Endothelial cell of umbilical vein (primary cell): Measurements from ENCODE around the gene EPB41L4B. TPM values are rescaled to one million over a fixed set of nuclear protein-coding genes. Genes with fewer than 3 reads are reported as not detected.

Experiments
- BruUV-seq: library from RNA; stranded (reverse); fragments of 400-500 nt; replicated peaks from 2 replicates; lab custom pipeline; 2021; lab: Mats Ljungman, UMichigan
- CTCF ChIA-PET: fragments of 300-600, 350-600 bp; sonication (Branson Sonifier 250); formaldehyde crosslinking; loops from one replicate; lab custom pipeline; 2021; ENCODE audit warnings: antibody characterized with exemption, inconsistent platforms; lab: Charles Lee
- POLR2A ChIA-PET: fragments of 300-600, 350-600 bp; sonication (Branson Sonifier 250); formaldehyde crosslinking; loops from one replicate; lab custom pipeline; 2021; ENCODE audit warnings: antibody characterized with exemption, inconsistent platforms; lab: Charles Lee
- DNase-seq: peaks from one replicate; pipeline ENCODE4 v3.0.0-alpha.2; 2011; ENCODE audit warnings: low read depth, low spot score
- FAIRE-seq: peaks from 2 replicates; lab custom pipeline; 2011; peaks lifted over from hg19 to GRCh38; lab: Jason Lieb, UNC
- H2AFZ ChIP-seq: 2 replicates; pipeline ENCODE4 v1.6.0; 2012; ENCODE audit warnings: low read depth, low read length, control low read depth, inconsistent platforms
- H3K27ac ChIP-seq: 2 replicates; pipeline ENCODE4 v1.5.1; 2011; ENCODE audit warnings: low read depth, mild to moderate bottlenecking, control low read depth, low read length, moderate library complexity; ENCODE audit not compliant: insufficient read depth
- H3K27me3 ChIP-seq, 2 experiments: 2 replicates each; pipeline versions ENCODE4 v1.6.0 to v1.6.1; 2011; ENCODE audit warnings: low read length in 2 of 2, mixed read lengths in 1 of 2; ENCODE audit not compliant: control insufficient read depth in 2 of 2, insufficient read depth in 2 of 2
- H3K36me3 ChIP-seq, 2 experiments: 2 replicates in 1 of 2; 3 replicates in 1 of 2; pipeline ENCODE4 v1.5.1; 2011; ENCODE audit warnings: low read length in 2 of 2, mild to moderate bottlenecking in 1 of 2, moderate library complexity in 1 of 2; ENCODE audit not compliant: control insufficient read depth in 2 of 2, insufficient read depth in 2 of 2; ENCODE audit errors: extremely low read depth in 1 of 2
- H3K4me1 ChIP-seq: 3 replicates; pipeline ENCODE4 v1.5.1; 2011; ENCODE audit warnings: mild to moderate bottlenecking, low read length; ENCODE audit not compliant: control insufficient read depth, insufficient read depth; ENCODE audit errors: extremely low read depth
- H3K4me2 ChIP-seq: 2 replicates; pipeline ENCODE4 v1.6.1; 2011; ENCODE audit warnings: low read length, control low read depth, mixed read lengths; ENCODE audit not compliant: insufficient read depth
- H3K4me3 ChIP-seq, 3 experiments: fragments of 200-600 bp in 1 of 3; sonication (generic), shearing (Covaris generic) in 1 of 3; replicated peaks in 1 of 3; 2 replicates each; pipeline ENCODE4 v1.5.1; 2011 to 2016; ENCODE audit warnings: control low read depth in 3 of 3, low read length in 3 of 3, mild to moderate bottlenecking in 2 of 3, inconsistent platforms in 1 of 3, low read depth in 1 of 3, moderate library complexity in 1 of 3; ENCODE audit not compliant: insufficient read depth in 1 of 3
- H3K79me2 ChIP-seq: 2 replicates; pipeline ENCODE4 v1.6.0; 2012; ENCODE audit warnings: low read length, inconsistent platforms; ENCODE audit not compliant: control insufficient read depth, insufficient read depth
- H3K9ac ChIP-seq: replicated peaks from 2 replicates; pipeline ENCODE3; 2011; ENCODE audit warnings: low read length, control low read depth; ENCODE audit not compliant: insufficient read depth; ENCODE audit errors: extremely low read depth
- H3K9me1 ChIP-seq: replicated peaks from 3 replicates; pipeline ENCODE4 v1.6.0; 2011; ENCODE audit warnings: mild to moderate bottlenecking, low read length; ENCODE audit not compliant: control insufficient read depth, insufficient read depth; ENCODE audit errors: extremely low read depth
- H3K9me3 ChIP-seq: replicated peaks from 2 replicates; pipeline ENCODE4 v1.5.1; 2012; ENCODE audit warnings: low read length, inconsistent platforms; ENCODE audit not compliant: control insufficient read depth, insufficient read depth
- H4K20me1 ChIP-seq: replicated peaks from 2 replicates; pipeline ENCODE3; 2011; ENCODE audit warnings: mild to moderate bottlenecking, low read length; ENCODE audit not compliant: control insufficient read depth, insufficient read depth; ENCODE audit errors: extremely low read depth
- EZH2 ChIP-seq: IDR thresholded peaks from 2 replicates; pipeline ENCODE4 v1.6.1; 2012; ENCODE audit warnings: borderline replicate concordance, low read depth, mild to moderate bottlenecking, moderate library complexity, low read length, inconsistent platforms; ENCODE audit not compliant: severe bottlenecking
- FOS ChIP-seq: IDR thresholded peaks from 2 replicates; pipeline ENCODE4 v1.6.1; 2011; ENCODE audit warnings: mild to moderate bottlenecking, low read length, moderate library complexity, borderline replicate concordance; ENCODE audit not compliant: insufficient read depth
- GATA2 ChIP-seq: IDR thresholded peaks from 2 replicates; pipeline ENCODE4 v1.7.0; 2011; ENCODE audit warnings: low read depth, mild to moderate bottlenecking, moderate library complexity, mixed read lengths, low read length; ENCODE audit not compliant: insufficient read length, insufficient read depth
- JUN ChIP-seq: IDR thresholded peaks from 2 replicates; pipeline ENCODE4 v1.6.1; 2011; ENCODE audit warnings: borderline replicate concordance, low read depth; ENCODE audit not compliant: insufficient read length, insufficient read depth
- MYC ChIP-seq: IDR thresholded peaks from one replicate; pipeline ENCODE4 v1.6.1; 2011; ENCODE audit warnings: mild to moderate bottlenecking, low read depth, low read length
- POLR2A ChIP-seq: IDR thresholded peaks from 2 replicates; pipeline ENCODE4 v1.6.1; 2012; ENCODE audit warnings: low read depth, mild to moderate bottlenecking, control low read depth, low read length
- POLR2AphosphoS5 ChIP-seq: IDR thresholded peaks from 2 replicates; pipeline ENCODE4 v1.6.1; 2012; ENCODE audit warnings: low read depth, mild to moderate bottlenecking, control low read depth, low read length, moderate library complexity; ENCODE audit not compliant: insufficient read depth
- dilution Hi-C: fragments of 300-500 bp; cut with MboI; formaldehyde crosslinking; loops from one replicate; pipeline ENCODE4 v1.15.0; 2019; ENCODE audit warnings: low sequenced_read_pairs; ENCODE audit not compliant: extremely low pct_ligation_motif_present
- intact Hi-C: fragments of 100-400 bp; cut with micrococcal nuclease; formaldehyde crosslinking; loops from one replicate; pipeline ENCODE4 v1.10.0; 2022
- polyA plus RNA-seq, 4 experiments: library from polyadenylated mRNA; depleted of rRNA in 3 of 4; stranded (reverse) in 3 of 4; unstranded in 1 of 4; fragments of >200 nt; gene quantifications; 2 replicates each; pipeline versions ENCODE4 v1.2.1 to v1.2.3, GENCODE V29; 2011 to 2012; ENCODE audit warnings: missing spikeins in 1 of 4
- total RNA-seq: library from RNA; stranded (reverse); gene quantifications from 2 replicates; pipeline ENCODE4 v1.2.3, GENCODE V29; 2021
- TF ChIP-seq, protein P1 (sequence below), 2 donors: IDR thresholded peaks; 1 replicate in 1 of 2; 2 replicates in 1 of 2; pipeline ENCODE4 v1.5.1; 2011; ENCODE audit warnings: low read length in 2 of 2, mild to moderate bottlenecking in 2 of 2, moderate library complexity in 2 of 2, control low read depth in 1 of 2, inconsistent platforms in 1 of 2, low read depth in 1 of 2; ENCODE audit not compliant: insufficient read depth in 1 of 2; ENCODE audit errors: extremely low read depth in 1 of 2
- TF ChIP-seq, protein P2 (sequence below): IDR thresholded peaks from 2 replicates; pipeline ENCODE4 v1.6.1; 2011; ENCODE audit not compliant: insufficient read depth, insufficient read length

Gene EPB41L4B
- total and polyA plus RNA-seq, 2 donors (not counting 3 experiments of a cell fraction or from before 2014, with no cell fraction given), result 0.10 to 0.15 TPM

DNA sequence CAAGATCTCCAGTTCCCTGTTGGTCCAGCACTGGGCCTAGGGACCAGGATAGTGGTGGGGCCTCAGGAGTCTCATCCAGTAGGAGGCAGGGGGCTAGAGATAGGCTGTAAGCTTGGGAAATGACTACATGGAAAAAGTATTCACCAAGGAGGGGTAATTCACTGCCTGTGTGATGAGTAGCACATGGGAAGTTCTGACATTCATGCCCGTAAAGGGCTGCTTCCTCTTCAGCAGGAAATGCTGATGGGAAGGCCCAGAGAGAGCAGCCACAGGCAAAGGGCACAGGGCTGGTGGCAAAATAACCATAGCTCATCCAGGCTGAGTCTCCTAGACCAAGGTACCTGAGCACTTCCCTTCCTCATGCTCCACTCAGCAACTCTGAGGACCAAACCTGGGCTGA lies 130.7 kb downstream of the EPB41L4B start:
- Histone ChIP-seq H3K9me1 (no peaks in the 10 kb centered on the region), H3K9ac (no peak overlapping the region), H3K9me3 (no peaks in the 10 kb centered on the region), H3K4me2 (no peak overlapping the region), H4K20me1 (no peaks in the 10 kb centered on the region), H3K79me2 (no peaks in the 10 kb centered on the region), H3K4me3 (no peak overlapping the region), H3K27ac (no peak overlapping the region), H3K4me1 (no peaks in the 10 kb centered on the region), H2AFZ (no peak overlapping the region), H3K36me3 (no peaks in the 10 kb centered on the region), H3K27me3 (no peaks in the 10 kb centered on the region)
- POLR2A ChIA-PET, result no interaction called here
- no TSS peak for BruUV-seq
- dilution Hi-C loops, result no loop called here
- CTCF ChIA-PET, result no interaction called here
- DNase-seq (no peak), FAIRE-seq (no peak)
- intact Hi-C loops, result no loop called here
- TF ChIP-seq FOS, result peak; percentile 35
- TF ChIP-seq, protein P1, sequence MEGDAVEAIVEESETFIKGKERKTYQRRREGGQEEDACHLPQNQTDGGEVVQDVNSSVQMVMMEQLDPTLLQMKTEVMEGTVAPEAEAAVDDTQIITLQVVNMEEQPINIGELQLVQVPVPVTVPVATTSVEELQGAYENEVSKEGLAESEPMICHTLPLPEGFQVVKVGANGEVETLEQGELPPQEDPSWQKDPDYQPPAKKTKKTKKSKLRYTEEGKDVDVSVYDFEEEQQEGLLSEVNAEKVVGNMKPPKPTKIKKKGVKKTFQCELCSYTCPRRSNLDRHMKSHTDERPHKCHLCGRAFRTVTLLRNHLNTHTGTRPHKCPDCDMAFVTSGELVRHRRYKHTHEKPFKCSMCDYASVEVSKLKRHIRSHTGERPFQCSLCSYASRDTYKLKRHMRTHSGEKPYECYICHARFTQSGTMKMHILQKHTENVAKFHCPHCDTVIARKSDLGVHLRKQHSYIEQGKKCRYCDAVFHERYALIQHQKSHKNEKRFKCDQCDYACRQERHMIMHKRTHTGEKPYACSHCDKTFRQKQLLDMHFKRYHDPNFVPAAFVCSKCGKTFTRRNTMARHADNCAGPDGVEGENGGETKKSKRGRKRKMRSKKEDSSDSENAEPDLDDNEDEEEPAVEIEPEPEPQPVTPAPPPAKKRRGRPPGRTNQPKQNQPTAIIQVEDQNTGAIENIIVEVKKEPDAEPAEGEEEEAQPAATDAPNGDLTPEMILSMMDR (IDR thresholded peaks at IDR 0.05; ENCODE audit: extremely low read depth in 1 of 2, insufficient read depth in 1 of 2, low read depth in 1 of 2, low read length in 2 of 2), result no peak

DNA sequence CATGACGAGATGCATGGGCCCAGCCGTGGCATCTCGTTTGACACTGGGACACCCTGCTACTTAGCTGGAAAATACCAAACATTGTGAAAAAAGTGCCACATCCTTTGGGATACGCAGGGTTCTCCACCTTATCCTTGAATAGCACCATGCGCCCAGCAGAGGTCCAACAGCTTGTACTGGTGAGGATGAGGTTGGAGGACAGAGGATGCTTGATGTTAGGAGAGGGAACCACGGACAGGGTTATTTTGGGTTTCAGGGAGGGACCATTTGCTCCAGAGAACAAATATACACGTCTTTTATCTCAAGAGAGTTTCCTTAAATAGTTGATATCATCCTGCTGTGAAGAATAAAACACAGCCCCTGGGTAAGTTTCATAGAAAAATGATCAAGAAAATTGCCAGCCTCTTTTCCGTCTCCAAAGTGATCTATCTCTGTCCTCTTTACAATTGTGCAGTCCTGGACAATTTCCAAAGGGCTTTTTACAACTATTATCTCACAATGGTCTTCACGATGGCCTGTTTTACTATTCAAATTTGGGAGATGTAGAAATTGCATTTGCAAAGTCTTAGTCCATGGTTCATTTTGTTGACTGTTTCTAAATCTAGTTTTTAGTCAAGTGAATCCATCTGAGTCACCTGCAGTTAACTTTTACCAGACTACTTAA lies 133.9 kb downstream of the EPB41L4B start:
- H3K27me3 ChIP-seq, result no peaks in the 10 kb centered on the region
- H3K4me1 ChIP-seq, result no peaks in the 10 kb centered on the region
- H2AFZ ChIP-seq, result no peak overlapping the region
- H3K27ac ChIP-seq, result no peak overlapping the region
- no peaks in the 10 kb centered on the region for H3K9me3 ChIP-seq
- no peak for DNase-seq
- intact Hi-C loops, result no loop called here
- ChIA-PET CTCF (no interaction called here), POLR2A (no interaction called here)
- TF ChIP-seq MYC (no peak), EZH2 (no peak), JUN (no peak), GATA2 (no peak), FOS (no peak), POLR2A (no peak), POLR2AphosphoS5 (no peak)
- TF ChIP-seq, protein P1 (IDR thresholded peaks at IDR 0.05; ENCODE audit: extremely low read depth in 1 of 2, insufficient read depth in 1 of 2, low read depth in 1 of 2, low read length in 2 of 2), result no peak
- TF ChIP-seq, protein P2, sequence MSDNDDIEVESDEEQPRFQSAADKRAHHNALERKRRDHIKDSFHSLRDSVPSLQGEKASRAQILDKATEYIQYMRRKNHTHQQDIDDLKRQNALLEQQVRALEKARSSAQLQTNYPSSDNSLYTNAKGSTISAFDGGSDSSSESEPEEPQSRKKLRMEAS, result no peak
- H3K4me3 ChIP-seq, result no peak overlapping the region
- H3K9me1 ChIP-seq, result no peaks in the 10 kb centered on the region
- no peaks in the 10 kb centered on the region for H4K20me1 ChIP-seq
- no TSS peak for BruUV-seq
- H3K79me2 ChIP-seq, result no peaks in the 10 kb centered on the region
- dilution Hi-C loops, result no loop called here
- no peak overlapping the region for H3K9ac ChIP-seq
- FAIRE-seq, result no peak
- H3K36me3 ChIP-seq, result no peaks in the 10 kb centered on the region
- no peak overlapping the region for H3K4me2 ChIP-seq
